22Rv1 (cell line): ENCODE data around the gene PNPLA3.

Experiments used
- ZFX ChIP-seq: fragments of 450-650 bp; IDR thresholded peaks from 2 replicates; pipeline ENCODE4 v1.6.1; 2017; ENCODE audit warnings: antibody characterized with exemption, borderline replicate concordance
- TF ChIP-seq, protein P1 (sequence below): fragments of 450-650 bp; IDR thresholded peaks from 2 replicates; pipeline ENCODE4 v1.5.1; 2017; ENCODE audit warnings: mild to moderate bottlenecking

DNA sequence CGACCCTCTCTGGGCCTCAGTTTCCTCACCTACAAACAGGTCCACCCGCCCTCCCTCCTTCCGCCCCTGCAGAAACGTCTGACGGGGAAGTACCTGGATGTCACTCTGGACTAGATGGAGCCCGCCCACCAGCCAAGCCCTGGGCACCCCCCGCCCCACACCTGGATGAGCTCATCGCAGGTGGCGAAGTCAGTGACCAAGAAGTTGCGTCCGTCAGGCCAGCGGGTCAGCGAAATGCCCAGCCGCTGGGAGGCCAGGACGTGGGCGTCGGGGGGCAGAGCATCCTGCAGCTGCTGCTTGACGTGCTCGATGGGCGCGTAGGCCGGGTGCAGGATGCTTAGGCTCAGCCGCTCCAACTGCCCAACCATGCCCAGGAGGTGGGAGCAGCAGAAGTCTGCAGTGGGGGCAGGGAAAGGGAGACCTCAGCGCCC is 32.7 kb upstream of the PNPLA3 start:
- TF ChIP-seq, protein P1, sequence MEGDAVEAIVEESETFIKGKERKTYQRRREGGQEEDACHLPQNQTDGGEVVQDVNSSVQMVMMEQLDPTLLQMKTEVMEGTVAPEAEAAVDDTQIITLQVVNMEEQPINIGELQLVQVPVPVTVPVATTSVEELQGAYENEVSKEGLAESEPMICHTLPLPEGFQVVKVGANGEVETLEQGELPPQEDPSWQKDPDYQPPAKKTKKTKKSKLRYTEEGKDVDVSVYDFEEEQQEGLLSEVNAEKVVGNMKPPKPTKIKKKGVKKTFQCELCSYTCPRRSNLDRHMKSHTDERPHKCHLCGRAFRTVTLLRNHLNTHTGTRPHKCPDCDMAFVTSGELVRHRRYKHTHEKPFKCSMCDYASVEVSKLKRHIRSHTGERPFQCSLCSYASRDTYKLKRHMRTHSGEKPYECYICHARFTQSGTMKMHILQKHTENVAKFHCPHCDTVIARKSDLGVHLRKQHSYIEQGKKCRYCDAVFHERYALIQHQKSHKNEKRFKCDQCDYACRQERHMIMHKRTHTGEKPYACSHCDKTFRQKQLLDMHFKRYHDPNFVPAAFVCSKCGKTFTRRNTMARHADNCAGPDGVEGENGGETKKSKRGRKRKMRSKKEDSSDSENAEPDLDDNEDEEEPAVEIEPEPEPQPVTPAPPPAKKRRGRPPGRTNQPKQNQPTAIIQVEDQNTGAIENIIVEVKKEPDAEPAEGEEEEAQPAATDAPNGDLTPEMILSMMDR, result no peak
- TF ChIP-seq ZFX, result no peak
